Gastrocnemius medialis (tissue), 4 donors: ENCODE measurements around the gene LIFR. TPM values are rescaled to one million over a fixed set of nuclear protein-coding genes. Genes with fewer than 3 reads are reported as not detected.
A peak's percentile ranks its signal among the peaks of the same experiment; 100 is the strongest.

Experiments
- ATAC-seq, 2 donors: fragments of 150-250 bp; one replicate each; pipeline ENCODE4 v1.9.1; 2016
- DNase-seq, 2 donors: peaks; one replicate each; pipeline ENCODE4 v3.0.0-alpha.2; 2019
- H3K27ac ChIP-seq, 4 donors: fragments of 200-600 bp; sonication (generic); 1 replicate in 1 of 4; 2 replicates in 3 of 4; pipeline ENCODE4 v1.5.1; 2016 to 2018; ENCODE audit warnings: mild to moderate bottlenecking in 2 of 4, moderate library complexity in 1 of 4
- H3K27me3 ChIP-seq, 3 donors: fragments of 200-600 bp; sonication (generic) in 2 of 3; 1 replicate in 1 of 3; 2 replicates in 2 of 3; pipeline versions ENCODE4 v1.5.1 to v1.6.0; 2016 to 2019; ENCODE audit warnings: mild to moderate bottlenecking in 1 of 3, moderate library complexity in 1 of 3
- H3K36me3 ChIP-seq, 2 donors: fragments of 200-600 bp; sonication (generic) in 1 of 2; one replicate each; pipeline ENCODE4 v1.5.1; 2017 to 2018
- H3K4me1 ChIP-seq, 2 donors: fragments of 200-600 bp; sonication (generic) in 1 of 2; one replicate each; pipeline ENCODE4 v1.5.1; 2016 to 2017; ENCODE audit warnings: mild to moderate bottlenecking in 2 of 2
- H3K4me3 ChIP-seq, 4 donors: fragments of 200-600 bp; sonication (generic) in 3 of 4; 1 replicate in 1 of 4; 2 replicates in 3 of 4; pipeline ENCODE4 v1.5.1; 2016 to 2019; ENCODE audit warnings: mild to moderate bottlenecking in 2 of 4
- H3K9me3 ChIP-seq, 3 donors: fragments of 200-600 bp; sonication (generic) in 2 of 3; 1 replicate in 1 of 3; 2 replicates in 2 of 3; pipeline ENCODE4 v1.5.1; 2016 to 2019
- CTCF ChIP-seq, 5 experiments: fragments of 450-650 bp in 3 of 5; fragments of 200-600 bp in 2 of 5; sonication (generic) in 2 of 5; IDR thresholded peaks in 4 of 5; conservative IDR thresholded peaks in 1 of 5; 1 replicate in 4 of 5; 2 replicates in 1 of 5; pipeline ENCODE4 v1.5.1; 2016 to 2019; ENCODE audit warnings: antibody characterized with exemption in 5 of 5, mild to moderate bottlenecking in 3 of 5, moderate library complexity in 3 of 5
- POLR2A ChIP-seq, 2 donors: fragments of 450-650 bp; IDR thresholded peaks; one replicate each; pipeline ENCODE4 v1.6.1; 2017; ENCODE audit warnings: antibody characterized with exemption in 2 of 2, mild to moderate bottlenecking in 2 of 2, moderate library complexity in 2 of 2
- in situ Hi-C, 4 donors: fragments of 200-750 bp; cut with MboI; loops; one replicate each; pipeline versions ENCODE4 v1.15.0 to v1.8.0; 2017; ENCODE audit warnings: low sequenced_read_pairs in 4 of 4
- intact Hi-C: fragments of 100-400 bp; cut with DNase I; formaldehyde crosslinking; loops from one replicate; pipeline ENCODE4 v1.15.1; 2023; ENCODE audit warnings: low total_unique reads
- total RNA-seq, 4 donors: library from RNA; depleted of rRNA; stranded (reverse); fragments of >200 nt; gene quantifications; one replicate each; pipeline versions ENCODE4 v1.1.0 to v1.2.3, GENCODE V29; 2016

Gene LIFR
- total RNA-seq, 4 donors from 2014 or later = 80.0 to 233 (median 89.5) TPM

GRCh38 chr5:38479315-38479904 lies 77.0 kb downstream of the LIFR start:
- no peak for TF ChIP-seq POLR2A (IDR thresholded peaks at IDR 0.05)
- no peak for TF ChIP-seq CTCF (IDR thresholded peaks at IDR 0.05 in 4 of 5, conservative IDR thresholded peaks at IDR 0.05 in 1 of 5)
- H3K36me3 ChIP-seq = peaks cover 0 to 53% of the 10 kb centered on the region in 2 donors
- ATAC-seq (no peak), DNase-seq (no peak)
- H3K4me1 ChIP-seq = no peaks in the 10 kb centered on the region
- H3K27me3 ChIP-seq = no peaks in the 10 kb centered on the region
- no peaks in the 10 kb centered on the region for H3K9me3 ChIP-seq
- H3K4me3 ChIP-seq = no peak overlapping the region
- no peak overlapping the region for H3K27ac ChIP-seq
- intact Hi-C loops (loop anchor here (5.0 kb wide), 1 partner anchor 37 kb away; no protein-coding TSS in a partner anchor), in situ Hi-C loops (loop anchor here in 1 of 4 donors (25.0 kb wide), 1 partner anchor 458 kb away; no protein-coding TSS in a partner anchor)

- peaks cover 0 to 50% of the 10 kb centered on the region in 2 donors for H3K36me3 ChIP-seq
Observed at GRCh38 chr5:38478878-38479277, 77.6 kb downstream of the LIFR start.

GRCh38 chr5:38478166-38478565 lies 78.3 kb downstream of the LIFR start:
- intact Hi-C loops (loop anchor here (5.0 kb wide), 1 partner anchor 36 kb away; no protein-coding TSS in a partner anchor), in situ Hi-C loops (loop anchor here in 1 of 4 donors (25.0 kb wide), 1 partner anchor 459 kb away; no protein-coding TSS in a partner anchor)
- Histone ChIP-seq H3K9me3 (no peaks in the 10 kb centered on the region), H3K4me1 (peaks cover 4 to 6% of the 10 kb centered on the region in 2 donors), H3K36me3 (peaks cover 0 to 43% of the 10 kb centered on the region in 2 donors), H3K4me3 (no peak overlapping the region), H3K27me3 (no peaks in the 10 kb centered on the region), H3K27ac (no peak overlapping the region)
- TF ChIP-seq POLR2A (IDR thresholded peaks at IDR 0.05) (no peak), CTCF (IDR thresholded peaks at IDR 0.05 in 4 of 5, conservative IDR thresholded peaks at IDR 0.05 in 1 of 5) (no peak)
- DNase-seq (no peak), ATAC-seq (no peak)

More at GRCh38 chr5:38478878-38479277, 77.6 kb downstream of the LIFR start:
- intact Hi-C loops (loop anchor here (5.0 kb wide), 1 partner anchor 37 kb away; no protein-coding TSS in a partner anchor), in situ Hi-C loops (loop anchor here in 1 of 4 donors (25.0 kb wide), 1 partner anchor 458 kb away; no protein-coding TSS in a partner anchor)
- ATAC-seq = no peak
- H3K27me3 ChIP-seq = no peaks in the 10 kb centered on the region
- no peak overlapping the region for H3K4me3 ChIP-seq
- DNase-seq = no peak
- H3K9me3 ChIP-seq = no peaks in the 10 kb centered on the region
- H3K4me1 ChIP-seq = no peaks in the 10 kb centered on the region
- no peak overlapping the region for H3K27ac ChIP-seq
- TF ChIP-seq CTCF (IDR thresholded peaks at IDR 0.05 in 4 of 5, conservative IDR thresholded peaks at IDR 0.05 in 1 of 5) (no peak), POLR2A (IDR thresholded peaks at IDR 0.05) (no peak)

GRCh38 chr5:38473008-38473407 lies 83.4 kb downstream of the LIFR start:
- no peak for DNase-seq
- intact Hi-C loops (no loop called here), in situ Hi-C loops (no loop called here)
- no peaks in the 10 kb centered on the region for H3K27me3 ChIP-seq
- peak overlapping the region; percentile 24 to 58 (median 45) for H3K27ac ChIP-seq
- ATAC-seq = no peak
- no peak overlapping the region for H3K4me3 ChIP-seq
- peaks cover 31% of the 10 kb centered on the region in 2 donors for H3K4me1 ChIP-seq
- TF ChIP-seq POLR2A (IDR thresholded peaks at IDR 0.05) = no peak
- no peak for TF ChIP-seq CTCF (IDR thresholded peaks at IDR 0.05 in 4 of 5, conservative IDR thresholded peaks at IDR 0.05 in 1 of 5)
- H3K9me3 ChIP-seq = no peaks in the 10 kb centered on the region
- no peaks in the 10 kb centered on the region for H3K36me3 ChIP-seq
